Naive B cell (primary cell): ENCODE measurements around the gene PPP1R14C. TPM values are rescaled to one million over a fixed set of nuclear protein-coding genes. Genes with fewer than 3 reads are reported as not detected.

Source experiments
- ATAC-seq, 2 donors: fragments of 150-1000 bp; cut with Tn5 transposase; 2 replicates each; pipeline ENCODE4 v1.10.0; 2021; ENCODE audit warnings: low read depth in 2 of 2, mild to moderate bottlenecking in 2 of 2, moderate library complexity in 2 of 2
- DNase-seq: peaks from one replicate; pipeline ENCODE4 v3.0.0; 2022
- H3K27ac Mint-ChIP-seq, 6 donors: one replicate each; pipeline ENCODE4 v1.8.0; 2020 to 2022; ENCODE audit warnings: mild to moderate bottlenecking in 6 of 6, mixed read lengths in 6 of 6, moderate library complexity in 5 of 6, inconsistent platforms in 2 of 6
- H3K27me3 Mint-ChIP-seq, 3 donors: one replicate each; pipeline ENCODE4 v1.8.0; 2021 to 2022; ENCODE audit warnings: mixed read lengths in 3 of 3, mild to moderate bottlenecking in 1 of 3
- H3K36me3 Mint-ChIP-seq, 2 donors: one replicate each; pipeline ENCODE4 v1.8.0; 2020 to 2022; ENCODE audit warnings: mixed read lengths in 2 of 2, inconsistent platforms in 1 of 2, mild to moderate bottlenecking in 1 of 2
- H3K4me1 Mint-ChIP-seq, 3 donors: one replicate each; pipeline ENCODE4 v1.8.0; 2020 to 2022; ENCODE audit warnings: mixed read lengths in 3 of 3, inconsistent platforms in 1 of 3, mild to moderate bottlenecking in 1 of 3, moderate library complexity in 1 of 3
- H3K4me3 Mint-ChIP-seq, 8 donors: one replicate each; pipeline ENCODE4 v1.8.0; 2020 to 2022; ENCODE audit warnings: mild to moderate bottlenecking in 8 of 8, mixed read lengths in 8 of 8, moderate library complexity in 8 of 8, inconsistent platforms in 2 of 8
- H3K9me3 Mint-ChIP-seq, 7 donors: one replicate each; pipeline ENCODE4 v1.8.0; 2020 to 2022; ENCODE audit warnings: mixed read lengths in 7 of 7, mild to moderate bottlenecking in 5 of 7, inconsistent platforms in 2 of 7, moderate library complexity in 1 of 7
- polyA plus RNA-seq, 6 donors: library from polyadenylated mRNA; unstranded; fragments of 300-500 nt; fragmentation: Illumina TruSeq; gene quantifications; one replicate each; pipeline ENCODE4 v1.2.3, GENCODE V29; 2021; ENCODE audit warnings: low read depth in 6 of 6

PPP1R14C gene
- polyA plus RNA-seq, 6 donors from 2014 or later: 0.22 TPM; not detected in 5

- peak overlapping the region in 3 of 6 donors; percentile 9 to 65 (median 29) for H3K27ac Mint-ChIP-seq
- H3K4me3 Mint-ChIP-seq: peak overlapping the region in 4 of 8 donors; percentile 5 to 69 (median 40)
- ATAC-seq (peak; percentile 40 to 47), DNase-seq (no peak)
- H3K4me1 Mint-ChIP-seq: peaks cover 0 to 23% (median 4%) of the 10 kb centered on the region in 3 donors
- H3K36me3 Mint-ChIP-seq: no peaks in the 10 kb centered on the region
- peaks cover 3 to 8% (median 4%) of the 10 kb centered on the region in 3 donors for H3K27me3 Mint-ChIP-seq
- H3K9me3 Mint-ChIP-seq: no peaks in the 10 kb centered on the region
Measured at GRCh38 chr6:150204705-150205472, 62.0 kb downstream of the PPP1R14C start.

- no peak overlapping the region for H3K27ac Mint-ChIP-seq
- peaks cover 0 to 5% (median 0%) of the 10 kb centered on the region in 7 donors for H3K9me3 Mint-ChIP-seq
Measured at GRCh38 chr6:150207931-150208570, 65.2 kb downstream of the PPP1R14C start.

GRCh38 chr6:150208611-150209352 is 65.9 kb downstream of the PPP1R14C start:
- Mint-ChIP-seq H3K4me3 (no peak overlapping the region), H3K9me3 (peaks cover 0 to 5% (median 0%) of the 10 kb centered on the region in 7 donors), H3K36me3 (no peaks in the 10 kb centered on the region), H3K4me1 (peaks cover 9 to 36% (median 12%) of the 10 kb centered on the region in 3 donors), H3K27ac (no peak overlapping the region), H3K27me3 (peaks cover 3 to 16% (median 7%) of the 10 kb centered on the region in 3 donors)
- no peak for DNase-seq
- ATAC-seq: no peak

More at GRCh38 chr6:150207931-150208570, 65.2 kb downstream of the PPP1R14C start:
- no peaks in the 10 kb centered on the region for H3K36me3 Mint-ChIP-seq
- DNase-seq: no peak
- H3K27me3 Mint-ChIP-seq: peaks cover 3 to 16% (median 7%) of the 10 kb centered on the region in 3 donors
- H3K4me3 Mint-ChIP-seq: no peak overlapping the region
- H3K4me1 Mint-ChIP-seq: peaks cover 5 to 30% (median 9%) of the 10 kb centered on the region in 3 donors
- ATAC-seq: no peak

- Mint-ChIP-seq H3K36me3 (no peaks in the 10 kb centered on the region), H3K4me3 (no peak overlapping the region), H3K27ac (no peak overlapping the region), H3K9me3 (peaks cover 0 to 5% (median 0%) of the 10 kb centered on the region in 7 donors), H3K27me3 (peaks cover 3 to 18% (median 11%) of the 10 kb centered on the region in 3 donors), H3K4me1 (peaks cover 8 to 33% (median 9%) of the 10 kb centered on the region in 3 donors)
- DNase-seq (no peak), ATAC-seq (no peak)
Measured at GRCh38 chr6:150209415-150209814, 66.6 kb downstream of the PPP1R14C start.

GRCh38 chr6:150211700-150212511 is 69.1 kb downstream of the PPP1R14C start:
- no peak for ATAC-seq
- peaks cover 8 to 17% (median 9%) of the 10 kb centered on the region in 3 donors for H3K4me1 Mint-ChIP-seq
- DNase-seq: no peak
- H3K27ac Mint-ChIP-seq: no peak overlapping the region
- H3K36me3 Mint-ChIP-seq: no peaks in the 10 kb centered on the region
- peaks cover 0 to 5% (median 0%) of the 10 kb centered on the region in 7 donors for H3K9me3 Mint-ChIP-seq
- peak overlapping the region in 1 of 8 donors; percentile 43 for H3K4me3 Mint-ChIP-seq
- H3K27me3 Mint-ChIP-seq: peaks cover 0 to 16% (median 14%) of the 10 kb centered on the region in 3 donors

- Mint-ChIP-seq H3K27me3 (peaks cover 0 to 16% (median 14%) of the 10 kb centered on the region in 3 donors), H3K4me1 (peaks cover 8 to 17% (median 9%) of the 10 kb centered on the region in 3 donors), H3K9me3 (peaks cover 0 to 5% (median 0%) of the 10 kb centered on the region in 7 donors), H3K36me3 (no peaks in the 10 kb centered on the region), H3K4me3 (peak overlapping the region in 1 of 8 donors; percentile 29), H3K27ac (peak overlapping the region in 2 of 6 donors; percentile 6 to 24)
- ATAC-seq: peak in 1 of 2 donors; percentile 12
- no peak for DNase-seq
Measured at GRCh38 chr6:150212778-150213177, 69.9 kb downstream of the PPP1R14C start.

- peaks cover 0 to 5% (median 0%) of the 10 kb centered on the region in 7 donors for H3K9me3 Mint-ChIP-seq
- peaks cover 8 to 17% (median 9%) of the 10 kb centered on the region in 3 donors for H3K4me1 Mint-ChIP-seq
- no peaks in the 10 kb centered on the region for H3K36me3 Mint-ChIP-seq
- ATAC-seq: no peak
- DNase-seq: no peak
- peaks cover 0 to 16% (median 14%) of the 10 kb centered on the region in 3 donors for H3K27me3 Mint-ChIP-seq
- H3K27ac Mint-ChIP-seq: no peak overlapping the region
- peak overlapping the region in 3 of 8 donors; percentile 20 to 69 (median 29) for H3K4me3 Mint-ChIP-seq
Measured at GRCh38 chr6:150213301-150213700, 70.5 kb downstream of the PPP1R14C start.

- ATAC-seq: no peak
- peaks cover 8 to 17% (median 9%) of the 10 kb centered on the region in 3 donors for H3K4me1 Mint-ChIP-seq
- no peak for DNase-seq
- no peaks in the 10 kb centered on the region for H3K36me3 Mint-ChIP-seq
- no peak overlapping the region for H3K4me3 Mint-ChIP-seq
- peaks cover under 1 to 16% (median 14%) of the 10 kb centered on the region in 3 donors for H3K27me3 Mint-ChIP-seq
- H3K27ac Mint-ChIP-seq: no peak overlapping the region
- peaks cover 0 to 5% (median 0%) of the 10 kb centered on the region in 7 donors for H3K9me3 Mint-ChIP-seq
Measured at GRCh38 chr6:150214310-150214709, 71.5 kb downstream of the PPP1R14C start.

- DNase-seq: no peak
- Mint-ChIP-seq H3K27me3 (peaks cover 0 to 18% (median 11%) of the 10 kb centered on the region in 3 donors), H3K9me3 (no peaks in the 10 kb centered on the region), H3K4me3 (no peak overlapping the region), H3K27ac (no peak overlapping the region), H3K36me3 (peaks cover 0 to 4% of the 10 kb centered on the region in 2 donors), H3K4me1 (no peaks in the 10 kb centered on the region)
- no peak for ATAC-seq
Measured at GRCh38 chr6:150220634-150221551, 78.0 kb downstream of the PPP1R14C start.

- no peak overlapping the region for H3K27ac Mint-ChIP-seq
- H3K9me3 Mint-ChIP-seq: no peaks in the 10 kb centered on the region
- peaks cover 0 to 4% of the 10 kb centered on the region in 2 donors for H3K36me3 Mint-ChIP-seq
- H3K4me3 Mint-ChIP-seq: no peak overlapping the region
- no peaks in the 10 kb centered on the region for H3K4me1 Mint-ChIP-seq
- DNase-seq: no peak
- ATAC-seq: no peak
- H3K27me3 Mint-ChIP-seq: peaks cover 8 to 29% (median 14%) of the 10 kb centered on the region in 3 donors
Measured at GRCh38 chr6:150224820-150225219, 82.0 kb downstream of the PPP1R14C start.

- no peak overlapping the region for H3K4me3 Mint-ChIP-seq
- no peaks in the 10 kb centered on the region for H3K4me1 Mint-ChIP-seq
- peaks cover 22 to 39% (median 34%) of the 10 kb centered on the region in 3 donors for H3K27me3 Mint-ChIP-seq
- DNase-seq (no peak), ATAC-seq (no peak)
- no peak overlapping the region for H3K27ac Mint-ChIP-seq
- H3K9me3 Mint-ChIP-seq: peaks cover 0 to 1% (median 0%) of the 10 kb centered on the region in 7 donors
- peaks cover 4 to 6% of the 10 kb centered on the region in 2 donors for H3K36me3 Mint-ChIP-seq
Measured at GRCh38 chr6:150227281-150227680, 84.4 kb downstream of the PPP1R14C start.
